Left lobe of liver (tissue), 2 donors: Measurements from ENCODE around the gene TXNRD2. TPM values are rescaled to one million over a fixed set of nuclear protein-coding genes. Genes with fewer than 3 reads are reported as not detected.
"Not testable (repeated sequence)": the region's sequence is repeated elsewhere in the genome, so short reads cannot be mapped to it uniquely, and the experiment has no call there.

Experiments used
- ATAC-seq: fragments of 200-7000 bp; cut with Tn5 transposase; one replicate; pipeline ENCODE4 v1.9.1; 2020; ENCODE audit warnings: mild to moderate bottlenecking, moderate library complexity
- DNase-seq: peaks from one replicate; pipeline ENCODE4 v3.0.0-alpha.2; 2020; ENCODE audit warnings: low spot score
- total RNA-seq: library from RNA; stranded (reverse); gene quantifications from one replicate; pipeline ENCODE4 v1.2.1, GENCODE V29; 2021
- donor health status: DM: no; HTN: no; CAD: no; lungs with moderate emphysema.
- donor health status: DM: no; HTN: yes; CAD: no.

Gene TXNRD2
- total RNA-seq, 1 donor from 2014 or later: 44.6 TPM

DNA sequence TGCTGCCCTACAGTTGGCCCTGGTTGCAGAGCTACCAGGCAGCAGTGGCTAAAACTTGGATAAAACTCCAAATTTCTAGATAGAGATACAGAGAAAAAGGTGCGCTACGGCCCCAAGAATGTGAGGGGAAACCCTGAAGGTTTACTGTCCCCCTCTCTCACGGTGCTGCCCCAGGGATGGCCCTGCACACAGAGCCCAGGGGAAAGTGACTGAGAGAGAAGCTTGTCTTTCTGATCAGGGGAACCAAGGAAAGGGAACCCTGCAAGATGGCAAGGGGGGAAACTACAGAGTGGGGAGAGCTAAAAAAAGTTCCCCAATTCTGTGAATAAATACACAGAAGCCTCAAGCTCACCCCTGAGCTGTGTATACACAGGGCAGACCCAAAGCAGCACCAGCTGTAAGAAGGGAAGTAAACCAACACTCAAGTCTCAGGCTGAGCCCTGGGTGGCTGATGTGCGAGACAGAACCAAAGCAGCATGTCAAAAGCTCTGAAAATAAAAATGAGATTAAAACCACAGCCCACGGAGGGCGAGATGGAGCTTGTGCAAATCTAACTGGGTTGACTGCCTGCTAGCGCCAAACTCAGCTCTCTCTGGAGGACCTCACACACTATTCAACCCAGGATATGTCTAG is 109.0 kb downstream of the TXNRD2 start:
- DNase-seq (peak; percentile 23), ATAC-seq (peak; percentile 18)

DNA sequence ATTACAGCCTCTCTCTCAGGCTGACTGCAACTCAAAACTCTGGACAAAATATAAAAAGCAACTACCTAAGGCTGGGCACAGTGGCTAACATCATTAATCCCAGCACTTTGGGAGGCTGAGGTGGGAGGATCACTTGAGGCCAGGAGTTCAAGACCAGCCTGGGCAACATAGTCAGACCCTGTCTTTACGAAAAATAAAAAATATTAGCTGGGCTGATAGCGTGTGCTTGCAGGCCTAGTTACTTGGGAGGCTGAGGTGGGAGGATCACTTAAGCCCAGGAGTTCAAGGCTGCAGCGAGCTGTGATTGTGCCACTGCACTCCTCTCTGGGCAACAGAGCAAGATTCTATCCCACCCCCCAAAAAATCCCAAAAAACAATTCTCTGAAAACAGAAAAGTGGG is 109.6 kb downstream of the TXNRD2 start:
- ATAC-seq, DNase-seq: not testable (repeated sequence)

DNA sequence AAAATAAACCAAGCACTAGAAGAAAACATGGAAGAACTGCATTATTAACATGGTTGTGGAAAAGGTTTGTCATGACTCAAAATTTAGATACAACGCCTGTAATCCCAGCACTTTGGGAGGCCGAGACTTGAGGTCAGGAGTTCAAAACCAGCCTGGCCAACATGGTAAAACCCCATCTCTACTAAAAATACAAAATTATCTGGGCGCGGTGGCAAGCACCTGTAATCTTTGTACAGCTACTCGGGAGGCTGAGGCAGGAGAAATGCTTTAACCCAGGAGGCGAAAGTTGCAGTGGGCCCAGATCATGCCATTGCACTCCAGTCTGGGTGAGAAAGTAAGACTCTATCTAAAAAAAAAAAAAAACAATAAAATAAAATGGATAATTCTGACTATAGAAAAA is 110.6 kb downstream of the TXNRD2 start:
- ATAC-seq (no peak), DNase-seq (peak; percentile 12)

DNA sequence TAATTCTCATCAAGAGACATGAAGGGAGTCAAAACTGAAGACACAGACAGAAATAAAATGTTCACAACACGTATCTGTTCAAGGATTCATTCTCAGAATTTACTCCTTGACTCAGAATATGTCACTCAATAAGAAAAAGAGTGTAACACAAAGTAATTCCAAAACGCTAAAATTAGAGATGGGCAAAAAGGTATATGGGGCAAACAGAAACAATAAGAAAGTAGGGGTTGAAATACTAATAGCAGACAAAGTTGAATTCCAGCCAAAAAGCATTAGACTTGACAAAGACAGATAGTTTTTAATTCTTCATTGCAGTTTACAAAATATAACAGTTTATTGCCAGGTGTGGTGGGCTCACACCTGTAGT is 113.6 kb downstream of the TXNRD2 start:
- no peak for DNase-seq
- no peak for ATAC-seq

DNA sequence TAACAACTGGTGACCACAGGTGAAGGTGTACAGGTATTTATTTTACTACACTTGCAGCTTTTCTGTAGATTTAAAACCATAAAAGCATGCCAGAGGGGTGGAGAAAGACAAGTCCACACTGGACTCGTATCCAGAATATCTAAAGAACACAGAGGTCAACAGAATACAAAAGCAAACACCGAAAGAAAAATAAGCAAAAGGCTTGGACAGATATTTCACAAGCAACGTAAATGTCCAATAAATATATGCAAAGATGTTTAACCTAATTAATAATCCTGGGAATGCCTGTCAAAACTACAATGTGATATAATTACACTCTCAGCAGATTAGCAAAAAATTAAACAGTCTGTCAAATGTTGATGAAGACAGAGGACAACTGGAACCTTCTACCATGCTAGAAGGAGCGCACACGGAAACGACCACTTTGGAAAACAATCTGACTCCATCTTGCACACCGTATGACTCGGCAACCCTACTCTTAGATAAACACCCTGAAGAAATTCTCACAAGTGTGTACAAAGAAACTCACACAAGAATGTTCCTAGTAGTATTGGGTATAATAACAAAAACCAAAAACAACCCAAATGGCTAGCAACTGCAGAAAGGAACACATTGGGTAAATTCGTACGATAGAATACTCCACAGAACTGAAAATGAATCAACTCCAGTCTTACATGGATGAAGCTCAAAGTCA is 114.1 kb downstream of the TXNRD2 start:
- no peak for DNase-seq

DNA sequence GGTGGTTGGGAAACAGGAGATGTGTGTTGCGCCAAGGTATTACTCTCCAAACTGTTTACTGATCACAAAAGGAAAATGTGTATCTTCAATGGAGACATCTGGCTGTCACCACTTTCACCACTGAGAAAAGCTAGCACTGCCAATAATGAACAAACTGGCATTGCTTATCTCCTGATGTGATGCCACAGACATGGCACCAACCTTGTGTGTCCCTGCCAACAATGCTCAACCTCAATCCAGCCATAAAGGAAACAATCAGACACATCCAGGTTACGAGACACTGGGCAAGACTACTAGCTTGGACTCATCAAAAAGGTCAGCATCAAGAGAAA is 115.0 kb downstream of the TXNRD2 start:
- peak; percentile 39 for ATAC-seq
- DNase-seq: peak; percentile 71

More for the DNA sequence above, 114.1 kb downstream of the TXNRD2 start:
- ATAC-seq: no peak

DNA sequence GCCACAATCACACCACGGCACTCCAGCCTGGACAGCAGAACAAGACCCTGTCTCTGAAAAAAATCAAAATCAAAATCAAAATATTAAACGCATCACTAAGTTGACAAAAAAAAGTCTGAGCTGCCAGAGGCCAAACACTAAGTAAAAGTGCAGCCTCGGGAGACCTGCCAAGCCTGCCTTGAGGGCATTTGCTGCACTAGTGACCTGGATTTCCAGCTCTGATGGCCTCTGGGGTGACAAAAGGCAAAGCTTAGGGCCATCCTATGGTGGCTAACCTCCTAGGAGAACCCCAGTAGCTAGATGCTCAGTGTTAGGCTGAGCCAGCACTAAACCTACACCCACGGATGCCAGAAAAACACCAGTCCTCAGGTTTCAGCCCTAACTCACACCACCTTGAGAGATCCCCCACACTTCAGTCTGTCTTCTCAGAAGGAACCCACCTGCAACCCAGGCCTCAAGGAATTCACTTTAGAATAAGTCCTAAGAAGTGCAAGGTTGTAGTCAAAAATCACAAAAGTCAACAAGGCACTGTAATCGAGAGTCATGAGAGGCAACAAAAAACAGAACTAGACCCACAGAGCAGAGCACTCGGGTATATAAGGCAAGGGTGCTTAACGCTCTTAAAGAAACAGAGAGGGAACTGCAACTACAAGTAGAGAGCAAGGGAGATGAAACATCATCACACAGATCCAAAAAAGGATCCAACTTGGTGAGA is 115.6 kb downstream of the TXNRD2 start:
- DNase-seq (peak; percentile 73), ATAC-seq (peak; percentile 31)

Other genes starting within 250 kb of the TXNRD2 start
- 1.1 TPM for gene SEPTIN5, start 227.3 kb downstream of the TXNRD2 start, total RNA-seq
- 0.75 TPM for gene GP1BB, start 218.3 kb downstream of the TXNRD2 start, total RNA-seq
- 0.40 TPM for gene TBX1, start 181.0 kb downstream of the TXNRD2 start, total RNA-seq
- 4.3 TPM for gene GNB1L, start 86.9 kb downstream of the TXNRD2 start, total RNA-seq
- 9.4 TPM for gene RTL10, start 86.9 kb downstream of the TXNRD2 start, total RNA-seq
- gene COMT, start within 50 bp of the TXNRD2 start, total RNA-seq: 145 TPM
- gene ARVCF, start 75.0 kb upstream of the TXNRD2 start, total RNA-seq: 18.7 TPM
- 12.5 TPM for gene TANGO2, start 79.3 kb upstream of the TXNRD2 start, total RNA-seq
- 26.9 TPM for gene DGCR8, start 138.4 kb upstream of the TXNRD2 start, total RNA-seq
- gene RANBP1, start 174.3 kb upstream of the TXNRD2 start, total RNA-seq: 47.0 TPM
- 36.7 TPM for gene TRMT2A, start 175.4 kb upstream of the TXNRD2 start, total RNA-seq
- gene ZDHHC8, start 190.0 kb upstream of the TXNRD2 start, total RNA-seq: 37.3 TPM
- gene CCDC188, start 209.2 kb upstream of the TXNRD2 start, total RNA-seq: not detected